ENCODE results near the gene SGK1. TPM values are rescaled to one million over a fixed set of nuclear protein-coding genes. Genes with fewer than 3 reads are reported as not detected.

SGK1 gene
- polyA plus RNA-seq (ENCODE audit: insufficient read length in 3 of 3), result 10 to 100 TPM; 72.5 to 78.4 (median 72.9) TPM
- long read RNA-seq, donor 1, transcript SGK1-201 (12 exons, 2,401 nt), result major isoform, 6 of 14 reads
- long read RNA-seq, donor 1, transcript SGK1-205 (12 exons, 2,686 nt), result minor isoform, 5 of 14 reads
- long read RNA-seq, donor 1, partial matches to known transcripts, result 0 of 14 reads
- long read RNA-seq, donor 1, other reads (novel, unspliced or antisense), result 0 of 14 reads
- long read RNA-seq, donor 2, transcript SGK1-201 (12 exons, 2,401 nt), result major isoform, 5 of 10 reads
- long read RNA-seq, donor 2, partial matches to known transcripts, result 0 of 10 reads
- long read RNA-seq, donor 2, other reads (novel, unspliced or antisense), result 0 of 10 reads
- long read RNA-seq, donor 3, transcript SGK1-201 (12 exons, 2,401 nt), result major isoform, 7 of 13 reads
- long read RNA-seq, donor 3, partial matches to known transcripts, result 0 of 13 reads
- long read RNA-seq, donor 3, other reads (novel, unspliced or antisense), result 0 of 13 reads
- long read RNA-seq, donor 4, transcript SGK1-205 (12 exons, 2,686 nt), result minor isoform, 6 of 18 reads
- long read RNA-seq, donor 4, transcript SGK1-201 (12 exons, 2,401 nt), result major isoform, 10 of 18 reads
- long read RNA-seq, donor 4, partial matches to known transcripts, result 0 of 18 reads
- long read RNA-seq, donor 4, other reads (novel, unspliced or antisense), result 0 of 18 reads
- long read RNA-seq, donor 5, partial matches to known transcripts, result 0 of 5 reads
- long read RNA-seq, donor 5, other reads (novel, unspliced or antisense), result 0 of 5 reads
- long read RNA-seq, donor 6, transcript SGK1-201 (12 exons, 2,401 nt), result major isoform, 6 of 9 reads
- long read RNA-seq, donor 6, partial matches to known transcripts, result 0 of 9 reads
- long read RNA-seq, donor 6, other reads (novel, unspliced or antisense), result 0 of 9 reads
- long read RNA-seq, donor 7, transcript SGK1-201 (12 exons, 2,401 nt), result major isoform, 14 of 27 reads
- long read RNA-seq, donor 7, transcript SGK1-203 (11 exons, 2,414 nt), result minor isoform, 5 of 27 reads
- long read RNA-seq, donor 7, partial matches to known transcripts, result 0 of 27 reads
- long read RNA-seq, donor 7, other reads (novel, unspliced or antisense), result 0 of 27 reads
- long read RNA-seq, donor 8, partial matches to known transcripts, result 0 of 2 reads
- long read RNA-seq, donor 8, other reads (novel, unspliced or antisense), result 0 of 2 reads
- long read RNA-seq, donor 9, transcript SGK1-201 (12 exons, 2,401 nt), result major isoform, 7 of 14 reads
- long read RNA-seq, donor 9, partial matches to known transcripts, result 0 of 14 reads
- long read RNA-seq, donor 9, other reads (novel, unspliced or antisense), result 0 of 14 reads
- long read RNA-seq, donor 10, transcript SGK1-201 (12 exons, 2,401 nt), result major isoform, 6 of 13 reads
- long read RNA-seq, donor 10, partial matches to known transcripts, result 0 of 13 reads
- long read RNA-seq, donor 10, other reads (novel, unspliced or antisense), result 0 of 13 reads
- long read RNA-seq, donor 11, full-length matches to known transcripts, result 18 of 18 reads
- long read RNA-seq, donor 11, partial matches to known transcripts, result 0 of 18 reads
- long read RNA-seq, donor 11, other reads (novel, unspliced or antisense), result 0 of 18 reads
- long read RNA-seq, donor 12, full-length matches to known transcripts, result 14 of 14 reads
- long read RNA-seq, donor 12, partial matches to known transcripts, result 0 of 14 reads
- long read RNA-seq, donor 12, other reads (novel, unspliced or antisense), result 0 of 14 reads
- long read RNA-seq, donor 13, partial matches to known transcripts, result 0 of 5 reads
- long read RNA-seq, donor 13, other reads (novel, unspliced or antisense), result 0 of 5 reads
- long read RNA-seq, donor 14, full-length matches to known transcripts, result 20 of 20 reads
- long read RNA-seq, donor 14, partial matches to known transcripts, result 0 of 20 reads
- long read RNA-seq, donor 14, other reads (novel, unspliced or antisense), result 0 of 20 reads
- long read RNA-seq, donor 15, transcript SGK1-201 (12 exons, 2,401 nt), result major isoform, 9 of 16 reads
- long read RNA-seq, donor 15, partial matches to known transcripts, result 0 of 16 reads
- long read RNA-seq, donor 15, other reads (novel, unspliced or antisense), result 0 of 16 reads
- long read RNA-seq, donor 16, partial matches to known transcripts, result 0 of 14 reads
- long read RNA-seq, donor 16, other reads (novel, unspliced or antisense), result 0 of 14 reads

DNA sequence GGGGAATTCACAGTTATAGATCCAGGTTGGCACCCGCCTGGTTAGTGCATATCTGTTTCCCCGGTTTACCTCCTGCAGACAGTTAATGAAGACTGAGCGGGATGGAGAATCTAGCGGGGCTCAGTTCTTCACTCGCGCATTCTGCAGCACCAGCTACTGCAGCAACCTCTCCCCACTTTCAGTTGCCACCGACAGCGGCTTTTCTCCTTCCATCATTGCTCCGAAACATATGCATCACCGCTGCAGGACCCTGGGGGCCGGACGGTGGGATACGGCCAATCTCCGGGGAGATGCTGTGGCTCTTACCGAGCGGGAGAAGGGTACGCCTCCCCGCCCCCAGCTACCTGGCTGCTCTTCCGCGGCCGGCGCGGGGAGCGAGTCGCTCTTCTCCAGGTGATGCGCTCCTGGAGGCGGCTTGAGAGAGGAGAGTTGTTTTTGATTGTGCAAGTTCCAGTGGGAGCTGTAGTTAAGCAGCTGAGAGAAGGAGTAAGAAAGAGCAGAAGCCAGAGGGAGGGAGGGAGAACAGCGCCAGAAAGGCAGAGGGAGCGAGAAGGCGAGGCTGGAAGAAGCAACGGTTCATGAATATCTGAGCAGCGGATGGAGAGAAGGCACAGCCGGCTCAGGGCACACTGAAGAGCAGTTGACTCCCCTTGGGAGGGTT, at the start of gene SGK1:
Gene SGK1 (minus strand): TSS at position 642 of the 661 bp plus-strand sequence. CDS start 652 bp downstream, outside the sequence.
- peak; percentile 41 for DNase-seq

DNA sequence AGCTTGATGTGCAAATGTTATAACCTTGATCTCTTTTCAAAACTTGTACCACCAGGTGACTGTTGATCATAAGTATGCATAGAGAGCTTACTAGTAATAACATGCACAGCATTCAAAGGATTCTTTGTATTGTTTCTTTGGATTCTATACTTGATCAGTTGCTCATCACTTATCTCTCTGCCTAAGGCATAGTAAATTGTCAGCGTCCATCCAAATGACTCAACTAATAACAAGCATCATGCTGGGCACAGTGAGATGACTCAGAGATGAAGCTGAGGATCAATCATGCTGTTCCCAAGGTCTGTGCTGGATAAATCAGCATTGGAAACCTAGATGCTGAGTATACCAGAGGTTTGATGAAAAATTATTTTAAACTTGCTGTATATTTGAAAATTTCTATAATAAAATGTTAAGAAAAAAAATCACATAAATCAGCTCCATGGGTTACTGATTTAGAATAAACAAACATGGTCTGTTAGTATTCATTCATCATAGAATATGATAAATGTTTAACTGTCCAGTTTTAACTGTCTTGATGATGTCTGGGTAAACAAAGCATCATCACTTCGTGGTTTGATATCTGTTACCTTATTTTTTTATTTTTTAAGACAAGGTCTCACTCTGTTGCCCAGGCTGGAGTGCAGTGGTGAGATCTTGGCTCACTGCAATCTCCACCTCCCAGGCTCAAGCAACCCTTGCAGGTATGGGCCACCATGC, 45.6 kb upstream of the SGK1 start:
- DNase-seq, result no peak

DNA sequence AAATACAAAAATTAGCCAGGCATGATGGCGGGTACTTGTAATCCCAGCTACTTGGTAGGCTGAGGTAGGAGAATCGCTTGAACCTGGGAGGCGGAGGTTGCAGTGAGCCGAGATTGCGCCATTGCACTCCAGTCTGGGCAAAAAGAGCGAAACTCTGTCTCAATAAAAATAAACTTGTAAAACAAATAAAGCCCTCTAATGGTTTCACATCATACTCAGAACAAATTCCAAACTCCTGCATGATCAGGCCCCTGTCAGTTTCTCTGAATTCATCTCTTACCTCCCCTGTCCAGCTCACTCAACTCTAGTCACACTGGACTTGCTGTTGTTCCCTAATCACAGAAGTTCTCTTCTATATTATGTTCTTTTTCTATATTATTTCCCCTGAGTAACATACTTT, 43.1 kb upstream of the SGK1 start:
- no peak for DNase-seq

DNA sequence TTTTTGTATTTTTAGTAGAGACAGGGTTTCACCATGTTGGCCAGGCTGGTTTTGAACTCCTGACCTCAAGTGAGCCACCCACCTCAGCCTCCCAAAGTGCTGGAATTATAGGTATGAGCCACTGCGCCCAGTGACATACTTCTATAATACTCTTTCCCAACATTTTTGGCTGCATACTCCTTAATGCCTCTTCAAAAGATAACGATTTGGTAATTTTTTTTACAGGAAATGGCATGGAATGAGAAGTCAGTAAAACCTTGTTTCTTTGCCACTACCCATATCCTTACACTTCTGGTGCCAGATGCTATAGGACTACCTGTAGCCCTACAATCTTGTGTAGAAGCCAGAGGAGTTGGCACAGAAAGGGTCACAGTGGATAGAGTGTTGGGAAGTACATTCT, 41.4 kb upstream of the SGK1 start:
- no peak for DNase-seq

DNA sequence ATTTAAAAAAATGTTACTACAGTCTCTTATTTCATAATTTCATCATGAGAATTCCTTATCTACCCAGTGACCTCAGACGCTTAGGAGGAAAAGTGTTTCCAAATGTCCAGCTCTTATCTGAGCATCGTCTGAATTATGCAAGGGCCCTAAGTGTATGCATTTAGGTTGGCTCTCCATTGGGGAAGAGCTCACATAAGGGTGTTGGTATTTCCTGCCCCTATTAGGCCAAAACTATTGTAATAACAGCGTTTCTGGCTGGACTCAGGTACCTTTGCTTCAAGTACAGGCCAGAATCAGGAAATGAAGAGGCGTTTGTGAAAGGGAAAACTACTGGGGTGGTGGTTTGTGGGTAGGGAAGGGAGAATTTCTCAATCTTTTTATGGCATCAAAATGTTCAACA, 40.4 kb upstream of the SGK1 start:
- no peak for DNase-seq

DNA sequence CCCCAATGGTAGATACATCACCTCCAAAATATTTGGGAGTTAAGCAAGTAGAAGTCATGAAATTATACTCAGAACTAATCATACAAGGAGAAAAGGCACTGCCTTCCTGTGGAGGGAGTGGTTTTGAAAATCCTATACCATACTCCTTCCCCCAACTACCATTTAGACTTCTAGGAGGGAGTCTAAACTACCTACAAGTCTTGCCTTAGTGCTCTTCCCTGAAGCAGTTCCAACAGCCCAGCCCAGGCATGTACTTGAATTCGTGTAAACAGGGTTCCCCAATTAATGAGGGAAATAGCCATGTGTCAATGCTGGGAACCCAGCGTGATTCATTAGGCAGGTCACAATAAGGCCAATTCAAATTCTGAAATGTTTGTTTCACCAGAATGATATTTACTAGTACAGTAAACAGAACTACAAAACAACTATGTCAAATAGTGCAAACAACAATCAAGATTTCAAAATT, 39.1 kb upstream of the SGK1 start:
- no peak for DNase-seq

DNA sequence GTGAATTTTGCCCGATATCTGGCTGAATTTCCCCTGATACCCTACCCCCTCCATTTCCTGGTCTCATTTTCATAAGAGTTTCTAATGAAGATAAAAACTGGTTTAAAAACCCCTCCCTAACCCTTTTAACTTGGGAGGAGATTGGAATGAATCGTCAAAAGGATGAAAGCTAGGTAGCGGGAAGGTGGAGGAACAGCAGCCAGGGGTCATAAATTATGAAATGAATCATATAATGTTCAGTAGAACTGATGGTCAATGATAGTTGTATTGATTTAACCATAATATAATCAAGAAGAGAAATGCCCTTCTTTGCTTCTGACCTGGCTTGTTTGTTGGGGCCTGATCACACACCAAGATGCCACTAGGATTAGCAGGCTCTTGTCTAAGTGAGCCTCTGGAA, 38.5 kb upstream of the SGK1 start:
- DNase-seq, result no peak

DNA sequence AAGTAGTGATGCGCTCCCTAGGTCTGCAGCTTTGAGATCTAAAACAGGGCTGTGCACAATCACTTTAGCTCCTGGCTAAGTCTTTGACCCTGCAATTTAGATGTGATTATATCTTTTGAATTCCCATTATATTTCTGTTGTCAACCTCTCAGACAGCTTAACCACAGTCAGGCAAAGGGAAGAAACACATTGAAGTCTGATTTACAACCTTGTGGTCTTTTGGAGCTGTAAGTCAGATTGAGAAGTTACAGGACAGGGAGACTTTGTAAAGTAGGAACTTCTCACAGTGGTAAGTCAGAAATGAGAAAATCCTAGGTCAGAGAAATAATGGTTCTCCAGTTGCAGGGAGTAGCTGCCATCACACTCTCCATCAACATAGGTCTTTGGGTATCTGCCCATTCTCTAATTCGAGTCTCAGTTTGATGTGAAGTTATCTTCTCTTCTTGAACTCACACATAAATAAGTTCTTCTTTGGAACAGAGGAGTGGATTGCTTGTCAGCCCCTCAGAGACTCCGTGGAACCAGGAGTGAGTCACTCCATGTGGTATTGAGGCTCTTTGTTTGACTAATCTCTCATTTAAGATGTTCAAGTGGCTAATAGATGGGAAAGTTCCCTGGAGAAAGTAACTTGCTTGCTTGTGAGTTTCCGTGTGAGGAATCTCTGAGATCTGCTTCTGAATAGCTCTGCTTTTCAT, 35.0 kb upstream of the SGK1 start:
- no peak for DNase-seq

DNA sequence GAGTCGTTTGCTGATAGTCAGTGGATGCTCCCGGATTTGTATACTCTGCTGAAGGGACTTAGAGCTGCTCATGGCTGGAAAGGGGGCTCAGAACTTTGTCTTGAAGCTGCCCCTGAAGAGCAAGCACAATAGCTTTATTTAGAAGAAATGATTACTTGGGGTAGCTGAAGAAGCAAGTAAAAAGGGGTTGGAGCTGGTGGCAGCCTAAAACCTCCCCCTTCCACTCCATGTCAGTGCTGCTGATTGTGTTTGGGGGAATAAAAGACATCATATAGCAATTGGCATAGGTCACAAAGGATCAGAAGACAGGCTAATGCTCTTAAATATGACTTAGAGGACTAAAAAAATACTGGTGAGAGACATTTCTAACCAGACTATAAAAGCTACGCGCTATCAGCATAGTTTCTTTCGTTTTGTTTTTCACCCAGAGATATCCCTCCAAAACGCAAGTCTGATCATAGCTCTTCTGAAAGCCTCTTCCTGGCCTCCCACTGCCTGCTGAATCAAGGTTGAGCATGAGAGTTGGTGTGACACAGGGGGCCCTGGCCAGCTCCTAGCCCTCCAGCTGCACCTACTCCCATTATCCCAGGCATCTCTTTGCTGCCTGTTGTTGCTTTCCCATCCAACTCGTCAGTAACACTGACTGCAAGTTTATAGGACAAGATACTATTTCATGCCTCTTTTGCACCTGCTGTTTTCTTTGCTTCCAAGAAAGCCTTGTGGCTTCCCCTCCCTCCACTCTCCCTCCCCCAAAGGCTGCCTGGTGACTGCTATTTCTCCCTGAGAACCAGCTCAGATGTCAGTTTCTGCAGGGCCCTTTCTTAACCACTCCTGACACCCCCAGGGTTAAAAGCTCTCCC, 33.9 kb upstream of the SGK1 start:
- DNase-seq, result peak; percentile 31

DNA sequence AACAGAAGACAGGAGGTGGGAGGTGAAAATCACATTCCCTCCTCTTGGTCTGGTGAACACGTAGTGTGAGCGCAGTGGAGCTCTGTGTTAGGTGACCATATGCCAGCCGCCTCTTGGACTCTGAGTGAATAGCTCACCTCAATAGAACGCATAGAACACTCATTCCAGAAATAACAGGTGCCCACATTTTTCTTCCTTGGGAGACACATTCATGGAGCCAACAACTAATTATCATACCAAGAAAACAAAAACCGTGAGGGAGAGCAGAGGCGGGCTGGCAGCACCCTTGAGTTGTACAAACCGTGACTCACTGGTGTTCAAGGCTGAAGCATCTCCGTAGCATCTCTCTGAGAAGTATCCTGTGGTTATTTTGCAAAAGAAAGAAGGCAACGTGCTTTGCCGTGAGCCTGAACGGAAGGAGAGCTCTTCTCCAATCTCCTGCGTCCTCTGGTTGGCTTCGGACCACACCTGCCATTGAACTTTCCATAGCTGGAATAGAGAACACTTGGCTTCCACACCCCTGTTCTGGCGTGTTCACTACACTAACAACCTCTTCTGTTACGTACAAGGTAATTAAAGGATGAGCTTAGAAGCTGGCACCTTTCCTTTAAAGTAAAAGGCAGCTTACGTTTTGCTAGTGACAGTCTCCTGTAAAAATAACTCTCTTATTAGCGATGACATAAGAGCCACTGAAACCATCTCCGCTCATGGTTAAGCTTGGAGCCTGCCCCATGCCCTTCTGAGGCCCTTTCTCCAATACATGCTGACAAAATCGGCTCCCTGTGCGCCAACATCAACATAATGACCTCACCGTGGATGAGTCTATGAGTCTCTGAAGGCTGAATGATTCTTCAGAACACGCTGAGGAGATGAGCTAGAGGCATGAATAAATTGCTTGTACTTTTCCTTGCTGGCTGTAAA, 30.2 kb upstream of the SGK1 start:
- DNase-seq, result no peak

DNA sequence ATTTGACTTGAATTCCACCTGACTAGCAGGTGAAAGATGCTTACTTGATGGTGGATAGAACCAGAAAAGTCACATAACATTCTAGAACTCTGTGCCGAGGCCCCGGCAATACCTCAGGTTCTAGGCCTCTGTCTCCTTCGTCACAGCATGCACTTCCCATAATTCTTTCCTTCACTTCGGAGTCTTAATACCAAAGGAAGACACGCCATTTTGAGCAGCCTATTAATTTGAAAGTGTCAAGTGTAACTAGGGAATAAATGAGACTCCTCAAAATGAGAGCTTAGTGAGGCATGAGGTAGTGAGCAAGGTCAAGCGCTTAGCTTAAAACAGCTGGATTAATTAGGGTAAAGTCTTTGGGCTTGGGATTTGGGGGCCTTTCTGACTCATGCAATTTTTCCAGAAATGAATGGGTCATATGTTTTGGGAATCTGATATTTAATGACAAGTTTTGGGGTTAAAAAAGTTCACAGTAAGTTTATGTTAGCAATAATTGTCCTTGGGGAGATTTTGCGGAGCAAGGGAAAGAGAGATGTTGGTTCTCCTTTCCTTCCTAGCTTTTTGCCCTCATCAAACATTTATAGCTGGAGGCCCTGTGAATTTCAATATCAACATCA, 29.1 kb upstream of the SGK1 start:
- no peak for DNase-seq

DNA sequence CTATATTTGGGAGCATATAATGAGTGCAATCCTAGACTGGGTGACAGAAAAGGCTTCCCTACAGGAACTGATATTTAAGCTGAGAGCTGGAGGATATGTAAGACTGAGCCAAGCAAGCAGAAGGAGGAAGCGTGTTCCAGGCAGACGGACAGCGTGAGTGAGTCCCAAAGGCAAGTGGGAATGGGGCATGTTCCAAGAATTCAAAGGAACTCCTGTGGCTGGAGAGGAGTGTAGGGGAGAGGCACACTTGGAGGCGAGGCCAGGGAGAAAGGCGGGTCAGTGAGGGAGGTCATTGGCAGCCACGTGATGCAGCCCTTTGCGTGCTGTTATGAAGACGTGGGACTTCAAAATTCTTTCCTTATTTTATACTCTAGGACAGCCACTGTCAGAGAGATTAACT, 27.9 kb upstream of the SGK1 start:
- no peak for DNase-seq

DNA sequence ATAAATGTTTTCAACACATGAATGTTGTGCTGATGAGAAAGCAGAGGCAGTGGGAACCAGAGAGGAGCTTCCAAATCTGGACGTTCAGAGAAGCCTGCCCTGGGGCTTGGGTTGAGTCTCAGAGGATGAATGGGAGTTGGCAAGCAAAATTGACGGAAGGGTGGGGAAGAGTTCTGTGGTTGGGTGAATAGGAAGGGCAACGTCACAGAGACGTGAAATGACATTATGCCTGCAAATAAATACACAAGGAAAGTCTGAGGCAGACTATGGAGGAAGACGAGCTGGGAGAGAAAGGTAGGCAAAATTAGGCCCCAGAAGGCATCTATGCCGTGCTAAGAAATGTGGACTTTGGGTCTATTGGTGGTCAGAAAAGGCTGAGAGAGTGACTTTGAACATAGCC, 25.2 kb upstream of the SGK1 start:
- no peak for DNase-seq

DNA sequence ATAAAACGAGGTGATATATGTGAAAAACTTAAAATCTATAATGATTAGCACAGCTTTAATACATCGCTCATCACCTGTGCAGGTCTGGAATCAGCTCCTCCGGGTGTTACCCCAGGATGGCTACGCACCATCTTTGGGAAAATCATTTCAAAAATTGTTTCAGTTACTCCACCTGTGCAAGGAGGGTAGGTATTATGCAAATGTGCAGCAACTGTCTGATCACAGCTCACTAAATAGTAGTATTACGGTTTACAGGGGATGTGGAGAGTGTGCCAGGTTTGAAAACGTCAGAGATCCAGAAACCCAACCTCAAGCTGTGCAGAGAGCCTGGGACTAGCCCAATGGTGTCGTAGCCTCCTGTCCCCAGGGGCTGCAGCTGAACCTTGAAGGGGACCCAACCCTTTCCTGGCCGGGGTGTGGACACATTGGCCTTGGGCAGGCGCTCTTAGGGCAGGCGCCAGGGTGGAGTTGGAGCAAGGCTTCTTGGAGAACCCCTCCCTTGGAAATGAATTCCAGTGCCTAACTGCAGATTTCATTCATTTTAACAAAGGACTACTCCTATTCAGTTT, 24.2 kb upstream of the SGK1 start:
- DNase-seq, result no peak
